ENCODE measurements around the gene CYP2A13. TPM values are rescaled to one million over a fixed set of nuclear protein-coding genes. Genes with fewer than 3 reads are reported as not detected.

CYP2A13 gene
- total RNA-seq, 1 donor from 2014 or later, result not detected

Other genes starting within 250 kb of the CYP2A13 start
- gene CYP2A6, start 238.0 kb upstream of the CYP2A13 start, total RNA-seq, result 0.27 TPM
- gene CYP2A7, start 206.2 kb upstream of the CYP2A13 start, total RNA-seq, result not detected
- gene CYP2B6, start 97.2 kb upstream of the CYP2A13 start, total RNA-seq, result 0.27 TPM
- gene CYP2F1, start 26.0 kb downstream of the CYP2A13 start, total RNA-seq, result not detected
- 0.56 TPM for gene CYP2S1, start 104.8 kb downstream of the CYP2A13 start, total RNA-seq
- 18.0 TPM for gene AXL, start 130.8 kb downstream of the CYP2A13 start, total RNA-seq
- 114 TPM for gene HNRNPUL1, start 175.9 kb downstream of the CYP2A13 start, total RNA-seq
- gene CCDC97, start 221.7 kb downstream of the CYP2A13 start, total RNA-seq, result 14.3 TPM

Data from Right ventricle myocardium superior (tissue), 1 donor.